ENCODE results near the gene LRRC47. TPM values are rescaled to one million over a fixed set of nuclear protein-coding genes. Genes with fewer than 3 reads are reported as not detected.

LRRC47 gene
- total RNA-seq, 1 experiment from 2014 or later = 65.1 TPM

DNA sequence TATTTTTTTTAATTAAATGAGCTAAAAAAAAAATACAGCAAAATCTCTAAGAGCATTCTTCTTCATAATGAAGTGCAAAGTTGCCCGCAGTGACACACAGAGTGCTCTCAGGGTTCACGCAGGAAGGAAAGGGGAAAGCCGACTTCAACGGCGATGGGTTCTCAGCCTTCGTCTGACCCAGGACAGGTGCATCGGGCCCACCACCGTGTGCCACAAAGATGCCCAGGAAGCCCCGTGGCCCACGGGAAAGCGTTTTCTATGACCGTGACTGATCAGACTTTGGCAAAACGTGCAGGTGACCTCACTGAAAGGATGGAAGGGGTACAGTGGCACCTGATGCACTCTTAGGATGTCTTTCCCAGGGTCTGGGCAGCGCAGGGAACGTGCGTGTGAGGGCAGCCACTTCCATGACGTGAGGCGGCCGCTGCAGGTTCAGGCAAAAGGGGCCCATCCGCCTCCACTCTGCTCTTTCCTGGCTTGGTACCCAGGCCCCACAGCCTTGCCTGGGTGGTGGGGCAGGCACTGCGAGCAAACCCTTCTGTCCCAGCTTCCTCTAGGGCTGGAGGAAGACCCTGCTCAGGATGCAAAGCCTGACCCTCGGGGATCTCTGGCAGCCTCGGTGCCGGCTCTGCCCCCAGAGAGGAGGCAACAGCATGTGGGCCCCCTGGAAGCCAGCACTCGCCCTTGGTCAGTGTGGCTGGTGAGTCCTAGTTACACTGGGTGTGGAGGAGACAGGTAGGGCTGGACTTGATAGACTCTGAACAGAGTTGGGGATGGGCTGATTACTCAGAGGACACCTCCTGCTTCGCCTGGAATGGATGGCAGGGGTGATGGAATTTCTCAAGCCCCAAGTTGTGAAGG, 8.3 kb downstream of the LRRC47 start:
- Histone ChIP-seq H2AFZ (ENCODE audit: low read length) (no peak overlapping the region), H3K27me3 (ENCODE audit: insufficient read depth, low read length) (no peaks in the 10 kb centered on the region), H2BK20ac (ENCODE audit: low read depth, low read length, poor library complexity, severe bottlenecking) (no peak overlapping the region), H3K14ac (ENCODE audit: insufficient read depth, low read length) (no peak overlapping the region; the same call in 1 of the 2 replicates), H3T11ph (ENCODE audit: low read length) (no peak overlapping the region), H3K4me1 (ENCODE audit: insufficient read depth, low read length) (peaks cover 9% of the 10 kb centered on the region; the same call in 1 of the 2 replicates), H2BK12ac (ENCODE audit: insufficient read length, low read depth, low read length) (no peak overlapping the region), H3K56ac (ENCODE audit: insufficient read length, low read depth, low read length) (no peak overlapping the region), H3K4ac (ENCODE audit: low read depth, low read length) (no peak overlapping the region), H3K79me1 (ENCODE audit: insufficient read depth, low read depth, low read length, poor library complexity, severe bottlenecking) (no peaks in the 10 kb centered on the region), H3K9ac (ENCODE audit: extremely low read depth, insufficient read length, low read length) (no peak overlapping the region), H3K79me2 (ENCODE audit: insufficient read depth, low read length) (peaks cover 18% of the 10 kb centered on the region; the same call in 1 of the 2 replicates), H2AK5ac (ENCODE audit: insufficient read length, low read length) (no peak overlapping the region), H4K8ac (replicated peaks; ENCODE audit: insufficient read length, low read depth, low read length) (no peak overlapping the region), H2BK15ac (ENCODE audit: low read depth, low read length) (no peak overlapping the region), H3K23ac (ENCODE audit: insufficient read length, low read depth, low read length) (no peak overlapping the region), H2BK5ac (ENCODE audit: insufficient read length, low read length) (no peak overlapping the region), H4K5ac (ENCODE audit: insufficient read length, low read depth, low read length) (no peak overlapping the region), H3K18ac (ENCODE audit: insufficient read length, low read depth, low read length) (no peak overlapping the region), H3K23me2 (ENCODE audit: insufficient read length, low read depth, low read length, poor library complexity, severe bottlenecking) (no peaks in the 10 kb centered on the region), H3K9me3 (ENCODE audit: control insufficient read depth, low read depth, low read length) (no peaks in the 10 kb centered on the region), H3K27ac (ENCODE audit: insufficient read length, low read depth, low read length) (no peak overlapping the region), H4K91ac (ENCODE audit: insufficient read length, low read depth, low read length) (no peak overlapping the region), H3K4me2 (ENCODE audit: insufficient read depth, insufficient read length, low read length) (no peak overlapping the region), H2BK120ac (ENCODE audit: low read depth, low read length, poor library complexity, severe bottlenecking) (no peak overlapping the region), H4K20me1 (ENCODE audit: control insufficient read depth, insufficient read depth, insufficient read length) (no peaks in the 10 kb centered on the region)
- no peaks in the 10 kb centered on the region for H3K9me3 Mint-ChIP-seq
- H3K4me3 Mint-ChIP-seq = 0 out of 5 replicates have a peak overlapping the region, but pooled peaks of 1 of the 2 experiments have one; percentile 21
- WGBS (ENCODE audit: extremely low coverage, insufficient read length, low lambda C conversion rate) = no CpG with 5 or more reads among the region's 26 CpGs
- H3K27ac Mint-ChIP-seq = peak overlapping the region; percentile 73 to 94 (median 87); a peak in 6 of 7 replicates
- H3K27me3 Mint-ChIP-seq (ENCODE audit: low read depth) = no peaks in the 10 kb centered on the region; the same call in 1 of the 2 replicates
- TF ChIP-seq, protein P1, sequence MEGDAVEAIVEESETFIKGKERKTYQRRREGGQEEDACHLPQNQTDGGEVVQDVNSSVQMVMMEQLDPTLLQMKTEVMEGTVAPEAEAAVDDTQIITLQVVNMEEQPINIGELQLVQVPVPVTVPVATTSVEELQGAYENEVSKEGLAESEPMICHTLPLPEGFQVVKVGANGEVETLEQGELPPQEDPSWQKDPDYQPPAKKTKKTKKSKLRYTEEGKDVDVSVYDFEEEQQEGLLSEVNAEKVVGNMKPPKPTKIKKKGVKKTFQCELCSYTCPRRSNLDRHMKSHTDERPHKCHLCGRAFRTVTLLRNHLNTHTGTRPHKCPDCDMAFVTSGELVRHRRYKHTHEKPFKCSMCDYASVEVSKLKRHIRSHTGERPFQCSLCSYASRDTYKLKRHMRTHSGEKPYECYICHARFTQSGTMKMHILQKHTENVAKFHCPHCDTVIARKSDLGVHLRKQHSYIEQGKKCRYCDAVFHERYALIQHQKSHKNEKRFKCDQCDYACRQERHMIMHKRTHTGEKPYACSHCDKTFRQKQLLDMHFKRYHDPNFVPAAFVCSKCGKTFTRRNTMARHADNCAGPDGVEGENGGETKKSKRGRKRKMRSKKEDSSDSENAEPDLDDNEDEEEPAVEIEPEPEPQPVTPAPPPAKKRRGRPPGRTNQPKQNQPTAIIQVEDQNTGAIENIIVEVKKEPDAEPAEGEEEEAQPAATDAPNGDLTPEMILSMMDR (conservative IDR thresholded peaks at IDR 0.05) = no peak
- DNase-seq = no peak
- H3K36me3 Mint-ChIP-seq (ENCODE audit: insufficient read depth in 1 of 3, low read depth in 3 of 3) = peaks cover 51 to 62% (median 54%) of the 10 kb centered on the region in 3 experiments
- H3K4me1 Mint-ChIP-seq = peaks cover 20 to 30% of the 10 kb centered on the region in 2 experiments
